Hepatocyte (in vitro differentiated cells): ENCODE results near the gene USP9Y. TPM values are rescaled to one million over a fixed set of nuclear protein-coding genes. Genes with fewer than 3 reads are reported as not detected.
"Not testable (repeated sequence)": the region's sequence is repeated elsewhere in the genome, so short reads cannot be mapped to it uniquely, and the experiment has no call there.

Experiments used
- DNase-seq: peaks from one replicate; pipeline ENCODE4 v3.0.0-alpha.2; 2016; ENCODE audit warnings: low spot score
- H2AFZ ChIP-seq: fragments of 200-600 bp; sonication (generic); 2 replicates; pipeline ENCODE4 v1.6.0; 2016; ENCODE audit warnings: antibody characterized with exemption, mild to moderate bottlenecking
- H3K27ac ChIP-seq: fragments of 200-600 bp; sonication (generic); 2 replicates; pipeline ENCODE4 v1.5.1; 2016; ENCODE audit warnings: mild to moderate bottlenecking
- H3K27me3 ChIP-seq: fragments of 200-600 bp; sonication (generic); 2 replicates; pipeline ENCODE4 v1.6.1; 2016
- H3K36me3 ChIP-seq: fragments of 200-600 bp; sonication (generic); replicated peaks from 2 replicates; pipeline ENCODE4 v1.5.1; 2016; ENCODE audit warnings: low read depth; ENCODE audit not compliant: insufficient read depth
- H3K4me1 ChIP-seq: fragments of 200-600 bp; sonication (generic); 2 replicates; pipeline ENCODE4 v1.5.1; 2016; ENCODE audit warnings: mild to moderate bottlenecking, moderate library complexity; ENCODE audit not compliant: insufficient read depth
- H3K4me2 ChIP-seq: fragments of 200-600 bp; sonication (generic); 2 replicates; pipeline ENCODE4 v1.6.0; 2016
- H3K4me3 ChIP-seq: fragments of 200-600 bp; sonication (generic); 2 replicates; pipeline ENCODE4 v1.5.1; 2016; ENCODE audit warnings: mild to moderate bottlenecking
- H3K79me2 ChIP-seq: fragments of 200-600 bp; sonication (generic); 2 replicates; pipeline ENCODE4 v1.6.0; 2017; ENCODE audit warnings: mild to moderate bottlenecking
- H3K9me2 ChIP-seq: fragments of 200-600 bp; sonication (generic); replicated peaks from 2 replicates; pipeline ENCODE4 v1.6.0; 2017; ENCODE audit warnings: mild to moderate bottlenecking; ENCODE audit not compliant: insufficient read depth
- H3K9me3 ChIP-seq: fragments of 200-600 bp; sonication (generic); 2 replicates; pipeline ENCODE4 v1.5.1; 2016; ENCODE audit warnings: low read depth, mild to moderate bottlenecking
- H4K20me1 ChIP-seq: fragments of 200-600 bp; sonication (generic); 2 replicates; pipeline ENCODE4 v1.6.0; 2016; ENCODE audit warnings: mild to moderate bottlenecking; ENCODE audit not compliant: insufficient read depth, poor library complexity, severe bottlenecking
- EZH2 ChIP-seq: fragments of 200-600 bp; sonication (generic); IDR thresholded peaks from 2 replicates; pipeline ENCODE4 v1.6.1; 2016; ENCODE audit warnings: antibody characterized with exemption, mild to moderate bottlenecking, borderline replicate concordance
- EZH2phosphoT487 ChIP-seq: fragments of 200-600 bp; sonication (generic); IDR thresholded peaks from one replicate; pipeline ENCODE4 v1.6.1; 2018; ENCODE audit warnings: antibody characterized with exemption, mild to moderate bottlenecking, low read depth, moderate library complexity; ENCODE audit not compliant: unreplicated experiment, severe bottlenecking
- WGBS: methylation state at CpG from one replicate; pipeline ENCODE4 v1.1.6; 2016; ENCODE audit warnings: low lambda C conversion rate; ENCODE audit errors: missing lambda C conversion rate; 5-methylcytosine and 5-hydroxymethylcytosine counted together
- polyA plus RNA-seq: library from polyadenylated mRNA; unstranded; fragments of >200 nt; fragmentation: Nextera tagmentation; extraction: Ambion mirVana; gene quantifications from 2 replicates; pipeline ENCODE4 v1.2.1, GENCODE V29; 2016
- total RNA-seq: library from RNA; depleted of rRNA; stranded (reverse); fragments of >200 nt; gene quantifications from 2 replicates; pipeline ENCODE4 v1.2.3, GENCODE V29; 2014
- TF ChIP-seq, protein P1 (sequence below): fragments of 200-600 bp; sonication (generic); IDR thresholded peaks from 2 replicates; pipeline ENCODE4 v1.5.1; 2016; ENCODE audit warnings: antibody characterized with exemption, mild to moderate bottlenecking; ENCODE audit not compliant: poor library complexity

The USP9Y gene
- total and polyA plus RNA-seq, 2 experiments from 2014 or later: not detected

DNA sequence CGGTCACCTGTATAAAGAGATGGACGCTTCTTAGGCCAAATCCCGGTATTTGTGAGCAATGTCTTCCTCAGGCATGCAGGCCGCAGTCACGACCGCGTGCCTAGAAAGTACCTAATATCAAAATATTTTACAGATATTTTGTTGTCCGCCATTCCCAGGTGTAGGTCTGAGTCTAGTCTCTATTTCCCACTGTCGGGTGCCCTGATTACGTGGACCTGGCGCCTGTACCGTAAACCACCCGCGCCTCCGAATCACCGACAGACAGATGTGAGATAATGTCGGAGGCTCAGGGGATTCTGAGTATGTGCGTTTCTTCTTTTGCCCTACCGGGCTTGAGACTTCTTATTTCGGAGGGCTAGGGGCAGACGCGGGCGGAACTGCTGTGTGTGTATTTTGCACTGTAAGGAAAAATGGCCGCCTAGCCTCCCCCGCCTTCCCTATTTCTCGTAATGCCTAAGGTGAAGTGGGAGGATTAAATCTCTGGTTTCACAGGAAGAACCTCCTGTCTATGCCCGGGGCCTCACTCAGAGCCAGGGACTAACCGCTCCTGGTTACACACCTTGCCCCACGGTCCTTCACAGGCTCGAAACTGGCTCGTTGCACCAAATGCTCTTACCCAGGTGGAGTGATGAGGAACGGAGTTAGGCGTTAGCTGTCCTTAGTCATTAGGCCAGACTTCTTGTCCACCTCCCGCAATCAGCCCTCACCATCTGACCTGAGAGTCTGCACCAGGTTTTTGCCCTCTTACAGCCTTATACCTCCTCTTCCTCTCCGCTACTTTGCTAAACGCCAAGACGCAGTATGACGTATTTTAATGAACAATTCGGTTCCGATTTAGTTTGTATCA, 38.1 kb upstream of the USP9Y start:
- no peak overlapping the region for H2AFZ ChIP-seq

GRCh38 chrY:12663845-12664244, 37.2 kb upstream of the USP9Y start:
- WGBS: no CpG with 5 or more reads among the region's 20 CpGs
- not testable (repeated sequence) for H3K9me2 ChIP-seq, H3K9me3 ChIP-seq, H4K20me1 ChIP-seq, H3K36me3 ChIP-seq, H3K27ac ChIP-seq, H3K79me2 ChIP-seq, H3K4me1 ChIP-seq, H2AFZ ChIP-seq, H3K4me2 ChIP-seq, H3K4me3 ChIP-seq, H3K27me3 ChIP-seq, DNase-seq

More for the DNA sequence above, 38.1 kb upstream of the USP9Y start:
- H3K9me2 ChIP-seq: no peaks in the 10 kb centered on the region
- H3K4me1 ChIP-seq: no peaks in the 10 kb centered on the region
- TF ChIP-seq, protein P1, sequence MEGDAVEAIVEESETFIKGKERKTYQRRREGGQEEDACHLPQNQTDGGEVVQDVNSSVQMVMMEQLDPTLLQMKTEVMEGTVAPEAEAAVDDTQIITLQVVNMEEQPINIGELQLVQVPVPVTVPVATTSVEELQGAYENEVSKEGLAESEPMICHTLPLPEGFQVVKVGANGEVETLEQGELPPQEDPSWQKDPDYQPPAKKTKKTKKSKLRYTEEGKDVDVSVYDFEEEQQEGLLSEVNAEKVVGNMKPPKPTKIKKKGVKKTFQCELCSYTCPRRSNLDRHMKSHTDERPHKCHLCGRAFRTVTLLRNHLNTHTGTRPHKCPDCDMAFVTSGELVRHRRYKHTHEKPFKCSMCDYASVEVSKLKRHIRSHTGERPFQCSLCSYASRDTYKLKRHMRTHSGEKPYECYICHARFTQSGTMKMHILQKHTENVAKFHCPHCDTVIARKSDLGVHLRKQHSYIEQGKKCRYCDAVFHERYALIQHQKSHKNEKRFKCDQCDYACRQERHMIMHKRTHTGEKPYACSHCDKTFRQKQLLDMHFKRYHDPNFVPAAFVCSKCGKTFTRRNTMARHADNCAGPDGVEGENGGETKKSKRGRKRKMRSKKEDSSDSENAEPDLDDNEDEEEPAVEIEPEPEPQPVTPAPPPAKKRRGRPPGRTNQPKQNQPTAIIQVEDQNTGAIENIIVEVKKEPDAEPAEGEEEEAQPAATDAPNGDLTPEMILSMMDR: no peak
- TF ChIP-seq EZH2phosphoT487 (no peak), EZH2 (no peak)
- no peaks in the 10 kb centered on the region for H3K27me3 ChIP-seq
- H3K4me3 ChIP-seq: no peak overlapping the region
- no peaks in the 10 kb centered on the region for H3K9me3 ChIP-seq
- no peak overlapping the region for H3K27ac ChIP-seq
- H3K36me3 ChIP-seq: no peaks in the 10 kb centered on the region
- no peaks in the 10 kb centered on the region for H4K20me1 ChIP-seq
- no peak for DNase-seq
- H3K79me2 ChIP-seq: no peaks in the 10 kb centered on the region
- WGBS: no CpG with 5 or more reads among the region's 40 CpGs
- no peak overlapping the region for H3K4me2 ChIP-seq

DNA sequence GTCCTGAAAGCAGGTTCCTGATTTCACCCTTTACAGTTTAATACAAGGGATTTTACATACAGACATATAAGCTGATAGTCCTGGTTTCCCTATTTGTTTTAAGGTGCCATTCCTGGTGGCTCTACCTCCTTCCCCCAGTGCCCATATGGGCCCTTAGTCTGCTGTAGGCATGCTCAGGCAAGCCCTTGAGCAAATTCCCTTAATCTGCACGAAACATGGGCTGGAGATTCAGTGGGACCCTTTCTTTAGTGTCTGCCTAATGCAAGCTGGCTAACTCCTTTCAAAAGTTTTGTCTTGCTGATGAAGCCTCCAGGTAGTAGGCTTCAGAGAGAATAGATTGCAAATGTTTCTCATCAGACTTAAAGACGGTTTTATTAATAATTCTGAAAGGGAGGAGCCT, 22.9 kb upstream of the USP9Y start:
- Histone ChIP-seq H4K20me1 (no peaks in the 10 kb centered on the region), H3K4me2 (no peak overlapping the region), H3K27me3 (no peaks in the 10 kb centered on the region), H2AFZ (no peak overlapping the region), H3K4me3 (no peak overlapping the region), H3K36me3 (no peaks in the 10 kb centered on the region), H3K9me3 (no peaks in the 10 kb centered on the region), H3K27ac (no peak overlapping the region), H3K79me2 (no peaks in the 10 kb centered on the region), H3K9me2 (no peaks in the 10 kb centered on the region), H3K4me1 (no peaks in the 10 kb centered on the region)
- no peak for DNase-seq
- no CpG with 5 or more reads among the region's 2 CpGs for WGBS
- TF ChIP-seq EZH2phosphoT487 (no peak), EZH2 (no peak)
- TF ChIP-seq, protein P1: no peak

- DNase-seq: no peak
Observed at GRCh38 chrY:12681535-12681934, 19.5 kb upstream of the USP9Y start.

More at GRCh38 chrY:12681535-12681934, 19.5 kb upstream of the USP9Y start:
- no peaks in the 10 kb centered on the region for H3K27me3 ChIP-seq
- no CpG with 5 or more reads among the region's 2 CpGs for WGBS
- no peak overlapping the region for H3K4me3 ChIP-seq
- H3K9me2 ChIP-seq: no peaks in the 10 kb centered on the region
- TF ChIP-seq EZH2: no peak
- TF ChIP-seq EZH2phosphoT487: no peak
- TF ChIP-seq, protein P1: no peak
- no peak overlapping the region for H3K27ac ChIP-seq
- H3K4me1 ChIP-seq: no peaks in the 10 kb centered on the region
- no peaks in the 10 kb centered on the region for H3K36me3 ChIP-seq
- H3K4me2 ChIP-seq: no peak overlapping the region
- H4K20me1 ChIP-seq: no peaks in the 10 kb centered on the region
- no peaks in the 10 kb centered on the region for H3K79me2 ChIP-seq
- no peak overlapping the region for H2AFZ ChIP-seq
- no peaks in the 10 kb centered on the region for H3K9me3 ChIP-seq
